GM10248 (cell line): ENCODE measurements around the gene HNRNPK.
A peak's percentile ranks its signal among the peaks of the same experiment; 100 is the strongest.
"Not testable (repeated sequence)": the region's sequence is repeated elsewhere in the genome, so short reads cannot be mapped to it uniquely, and the experiment has no call there.

Source experiments
- CTCF ChIA-PET: fragments of 300-600 bp; sonication (Branson Sonifier 250); formaldehyde crosslinking; extraction: SDS; loops from one replicate; lab custom pipeline; 2021; ENCODE audit warnings: antibody characterized with exemption; lab: Yijun Ruan, JAX
- POLR2A ChIA-PET: fragments of 350-650 bp; sonication (Branson Sonifier 250); formaldehyde crosslinking; extraction: SDS; loops from one replicate; lab custom pipeline; 2020; ENCODE audit warnings: antibody characterized with exemption; lab: Yijun Ruan, JAX
- DNase-seq: peaks from one replicate; pipeline ENCODE4 v3.0.0; 2012; ENCODE audit errors: extremely low spot score
- TF ChIP-seq, protein P1 (sequence below): IDR thresholded peaks from 2 replicates; pipeline ENCODE4 v1.5.1; 2012; ENCODE audit warnings: mild to moderate bottlenecking, low read depth; ENCODE audit errors: extremely low read depth, missing control alignments, control extremely low read depth

Gene HNRNPK

DNA sequence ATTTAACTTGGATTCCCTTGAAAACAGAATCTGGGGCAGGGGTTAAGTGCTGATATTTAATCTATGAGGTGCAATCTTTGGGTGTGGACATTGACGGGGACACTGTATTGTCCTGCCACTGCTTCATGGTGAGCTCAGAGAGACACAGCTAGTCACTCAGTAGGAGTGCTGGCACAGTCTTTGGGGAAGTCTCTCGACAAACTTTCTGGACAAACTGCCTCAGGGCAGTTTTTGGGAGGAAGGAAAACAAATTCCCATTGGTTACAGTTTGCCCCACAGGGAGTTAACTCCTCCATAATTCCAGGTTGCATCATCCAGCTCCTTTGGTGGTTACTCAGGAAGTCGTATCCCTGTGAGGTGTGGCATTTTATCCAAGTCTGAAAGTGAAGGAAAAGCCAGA lies 17.9 kb downstream of the HNRNPK start:
- ChIA-PET CTCF (interaction anchor here (0.7 to 2.8 kb wide), 4 partner anchors 12 to 299 kb away, joined by 3 to 8 read pairs (median 4); partner anchors contain the start of gene KIF27), POLR2A (interaction anchor here (0.6 to 1.1 kb wide), 5 partner anchors 9 to 345 kb away, joined by 3 to 5 read pairs (median 3); no protein-coding TSS in a partner anchor)
- no peak for DNase-seq
- TF ChIP-seq, protein P1, sequence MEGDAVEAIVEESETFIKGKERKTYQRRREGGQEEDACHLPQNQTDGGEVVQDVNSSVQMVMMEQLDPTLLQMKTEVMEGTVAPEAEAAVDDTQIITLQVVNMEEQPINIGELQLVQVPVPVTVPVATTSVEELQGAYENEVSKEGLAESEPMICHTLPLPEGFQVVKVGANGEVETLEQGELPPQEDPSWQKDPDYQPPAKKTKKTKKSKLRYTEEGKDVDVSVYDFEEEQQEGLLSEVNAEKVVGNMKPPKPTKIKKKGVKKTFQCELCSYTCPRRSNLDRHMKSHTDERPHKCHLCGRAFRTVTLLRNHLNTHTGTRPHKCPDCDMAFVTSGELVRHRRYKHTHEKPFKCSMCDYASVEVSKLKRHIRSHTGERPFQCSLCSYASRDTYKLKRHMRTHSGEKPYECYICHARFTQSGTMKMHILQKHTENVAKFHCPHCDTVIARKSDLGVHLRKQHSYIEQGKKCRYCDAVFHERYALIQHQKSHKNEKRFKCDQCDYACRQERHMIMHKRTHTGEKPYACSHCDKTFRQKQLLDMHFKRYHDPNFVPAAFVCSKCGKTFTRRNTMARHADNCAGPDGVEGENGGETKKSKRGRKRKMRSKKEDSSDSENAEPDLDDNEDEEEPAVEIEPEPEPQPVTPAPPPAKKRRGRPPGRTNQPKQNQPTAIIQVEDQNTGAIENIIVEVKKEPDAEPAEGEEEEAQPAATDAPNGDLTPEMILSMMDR = no peak

DNA sequence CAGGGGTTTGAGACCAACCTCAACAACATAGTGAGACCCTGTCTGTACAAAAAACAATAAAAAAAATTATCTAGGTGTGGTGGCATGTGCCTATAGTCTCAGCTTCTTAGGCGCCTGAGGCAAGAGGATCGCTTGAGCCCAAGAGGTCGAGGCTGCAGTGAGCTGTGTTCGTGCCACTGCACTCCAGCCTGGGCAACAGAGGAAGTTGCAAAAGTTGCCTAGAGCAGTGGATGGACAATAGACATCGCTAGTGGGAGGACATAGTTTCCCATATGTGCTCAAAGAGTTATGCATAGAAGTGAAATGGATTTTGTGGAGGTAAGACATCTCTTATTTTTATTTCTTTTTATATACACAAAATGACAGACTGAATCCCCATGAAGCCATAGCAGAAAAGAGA lies 19.0 kb downstream of the HNRNPK start:
- DNase-seq = no peak
- ChIA-PET CTCF (interaction anchor here (0.9 to 2.8 kb wide), 4 partner anchors 16 to 300 kb away, joined by 3 to 8 read pairs (median 4); no protein-coding TSS in a partner anchor), POLR2A (interaction anchor here (1.0 kb wide), 2 partner anchors 9 to 12 kb away, joined by 3 read pairs; no protein-coding TSS in a partner anchor)
- TF ChIP-seq, protein P1 = no peak

DNA sequence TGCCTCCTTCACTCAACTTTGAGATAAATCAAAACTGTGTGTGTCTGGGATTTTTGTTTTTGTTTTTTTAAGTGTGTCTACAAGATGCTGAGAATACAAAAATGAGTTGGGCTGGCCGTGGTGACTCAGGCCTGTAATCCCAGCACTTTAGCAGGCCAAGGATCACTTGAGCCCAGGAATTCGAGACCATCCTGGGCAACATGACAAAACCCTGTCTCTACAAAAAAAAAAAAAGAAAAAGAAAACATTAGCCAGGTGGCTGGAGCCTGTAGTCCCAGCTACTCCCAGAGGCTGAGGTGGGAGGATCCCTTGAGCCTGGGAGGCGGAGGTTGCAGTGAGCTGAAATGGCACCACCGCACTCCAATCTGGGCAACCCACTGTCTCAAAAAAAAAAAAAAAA lies 21.0 kb downstream of the HNRNPK start:
- ChIA-PET POLR2A (interaction anchor here (0.7 kb wide), 1 partner anchor 16 kb away, joined by 4 read pairs; no protein-coding TSS in a partner anchor), CTCF (no interaction called here)
- DNase-seq = no peak

DNA sequence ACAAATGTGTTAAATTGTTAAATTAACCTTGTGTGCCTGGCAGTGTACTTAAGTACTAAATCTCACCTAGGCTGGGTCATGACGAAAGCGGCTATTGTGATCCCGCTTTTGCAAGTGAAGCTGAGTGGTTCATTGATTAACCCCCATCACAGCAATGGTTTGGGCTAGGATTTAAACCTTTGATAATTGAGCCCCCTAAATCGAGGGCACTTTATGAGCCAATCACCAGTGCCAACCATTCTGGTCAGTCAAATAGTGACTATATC lies 22.8 kb downstream of the HNRNPK start:
- CTCF ChIA-PET = interaction anchor here (1.7 kb wide), 1 partner anchor 10 kb away, joined by 8 read pairs; no protein-coding TSS in a partner anchor
- no peak for DNase-seq
- TF ChIP-seq, protein P1 = no peak
- POLR2A ChIA-PET = no interaction called here

More for the DNA sequence above, 21.0 kb downstream of the HNRNPK start:
- TF ChIP-seq, protein P1 = no peak

DNA sequence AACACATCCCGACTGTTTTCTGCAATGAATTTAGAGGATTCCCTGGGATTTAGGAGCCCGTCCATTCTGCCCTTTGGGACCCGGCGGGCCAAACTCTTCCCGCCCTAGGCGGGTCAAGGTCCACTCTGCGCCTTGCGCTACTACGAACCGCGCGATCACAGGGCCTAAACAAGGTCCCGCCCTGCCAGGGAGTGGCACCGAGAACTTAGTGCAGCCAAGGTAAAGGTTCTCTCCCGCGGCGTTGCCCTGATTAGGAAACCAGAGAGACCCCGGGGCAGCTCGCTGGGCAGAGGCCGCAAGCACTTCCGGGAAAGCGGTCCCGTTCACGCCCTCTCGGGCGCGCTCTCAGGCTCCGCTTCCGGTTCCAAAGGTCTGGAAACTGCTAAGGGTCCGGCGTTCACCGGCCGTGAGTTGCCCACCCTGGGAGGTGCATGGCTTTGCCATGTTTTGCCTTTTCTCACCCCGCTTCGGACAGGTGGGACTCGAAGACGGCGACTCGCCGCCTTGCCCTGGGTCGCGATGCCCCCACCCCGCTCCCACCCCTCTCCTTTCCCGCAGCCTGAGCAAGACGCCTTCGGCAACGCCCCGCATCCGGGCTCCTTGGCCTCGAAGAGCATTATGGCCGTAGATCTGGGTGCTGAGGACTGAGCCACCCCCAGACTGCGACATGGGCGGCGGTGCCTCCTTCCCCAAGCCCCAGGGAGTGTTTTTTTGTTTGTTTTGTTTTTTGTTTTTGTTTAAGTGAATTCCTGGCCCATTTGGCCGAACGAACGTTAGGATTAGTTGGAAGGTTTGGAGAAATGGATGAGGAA lies 23.4 kb downstream of the HNRNPK start:
- TF ChIP-seq, protein P1 = no peak
- ChIA-PET POLR2A (interaction anchor here (0.6 to 0.7 kb wide), 2 partner anchors 17 to 357 kb away, joined by 3 to 7 read pairs; no protein-coding TSS in a partner anchor), CTCF (interaction anchor here (0.9 to 1.0 kb wide), 3 partner anchors 10 to 304 kb away, joined by 3 to 6 read pairs (median 3); no protein-coding TSS in a partner anchor)
- DNase-seq = peak; percentile 76

DNA sequence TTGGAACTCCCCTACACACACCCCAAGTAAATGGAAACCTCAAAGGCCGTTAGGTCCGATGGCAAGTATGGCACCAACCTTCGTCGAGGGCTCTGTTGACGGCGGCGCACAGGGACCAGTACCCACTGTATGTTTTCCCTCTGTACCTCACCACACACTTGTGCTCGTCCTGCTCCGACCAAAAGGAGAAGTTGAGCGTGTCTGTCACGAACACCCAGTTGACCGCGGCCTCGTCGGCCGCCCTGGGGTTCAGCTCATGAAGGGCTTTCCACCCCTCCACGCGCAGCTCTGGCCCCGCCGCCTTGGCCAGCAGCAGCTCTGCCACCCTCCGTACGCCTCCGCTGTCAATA lies 24.0 kb downstream of the HNRNPK start:
- DNase-seq = peak; percentile 57
- TF ChIP-seq, protein P1 = no peak
- ChIA-PET CTCF (interaction anchor here (0.9 to 1.0 kb wide), 3 partner anchors 9 to 305 kb away, joined by 3 to 6 read pairs (median 3); no protein-coding TSS in a partner anchor), POLR2A (interaction anchor here (0.6 to 0.7 kb wide), 2 partner anchors 16 to 358 kb away, joined by 3 to 7 read pairs; no protein-coding TSS in a partner anchor)

DNA sequence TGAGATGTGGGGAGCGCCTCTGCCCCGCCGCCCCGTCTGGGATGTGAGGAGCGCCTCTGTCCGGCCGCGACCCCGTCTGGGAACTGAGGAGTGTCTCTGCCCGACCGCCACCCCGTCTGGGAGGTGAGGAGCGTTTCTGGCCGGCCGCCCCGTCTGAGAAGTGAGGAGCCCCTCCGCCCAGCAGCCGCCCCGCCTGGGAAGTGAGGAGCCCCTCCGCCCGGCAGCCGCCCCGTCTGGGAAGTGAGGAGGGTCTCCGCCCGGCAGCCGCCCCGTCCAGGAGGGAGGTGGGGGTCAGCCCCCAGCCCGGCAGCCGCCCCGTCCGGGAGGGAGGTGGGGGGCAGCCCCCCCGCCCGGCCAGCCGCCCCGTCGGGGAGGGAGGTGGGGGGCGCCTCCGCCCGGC lies 31.9 kb downstream of the HNRNPK start:
- CTCF ChIA-PET, POLR2A ChIA-PET, DNase-seq: not testable (repeated sequence)
